ENCODE measurements around the gene THSD8.

Gene THSD8

GRCh38 chr19:12801466-12802266 is at the start of gene THSD8, which contains the start of gene PRDX2:
Gene THSD8 (plus strand): TSS chr19:12802069. CDS start chr19:12802072, 3 bp downstream.
Gene PRDX2 (minus strand): TSS chr19:12801800. CDS start chr19:12801261, 539 bp downstream.
- DNase-seq (ENCODE audit: low read depth in 2 of 2): peak; percentile 67 to 85
- peak within 1 kb of the TSS; percentile 86 to 93 for H3K4me3 ChIP-seq (replicated peaks in 1 of 2; ENCODE audit: low read depth in 2 of 2, low read length in 2 of 2)
- no peak for TF ChIP-seq CTCF (IDR thresholded peaks at IDR 0.05; ENCODE audit: low read depth, low read length)

DNA sequence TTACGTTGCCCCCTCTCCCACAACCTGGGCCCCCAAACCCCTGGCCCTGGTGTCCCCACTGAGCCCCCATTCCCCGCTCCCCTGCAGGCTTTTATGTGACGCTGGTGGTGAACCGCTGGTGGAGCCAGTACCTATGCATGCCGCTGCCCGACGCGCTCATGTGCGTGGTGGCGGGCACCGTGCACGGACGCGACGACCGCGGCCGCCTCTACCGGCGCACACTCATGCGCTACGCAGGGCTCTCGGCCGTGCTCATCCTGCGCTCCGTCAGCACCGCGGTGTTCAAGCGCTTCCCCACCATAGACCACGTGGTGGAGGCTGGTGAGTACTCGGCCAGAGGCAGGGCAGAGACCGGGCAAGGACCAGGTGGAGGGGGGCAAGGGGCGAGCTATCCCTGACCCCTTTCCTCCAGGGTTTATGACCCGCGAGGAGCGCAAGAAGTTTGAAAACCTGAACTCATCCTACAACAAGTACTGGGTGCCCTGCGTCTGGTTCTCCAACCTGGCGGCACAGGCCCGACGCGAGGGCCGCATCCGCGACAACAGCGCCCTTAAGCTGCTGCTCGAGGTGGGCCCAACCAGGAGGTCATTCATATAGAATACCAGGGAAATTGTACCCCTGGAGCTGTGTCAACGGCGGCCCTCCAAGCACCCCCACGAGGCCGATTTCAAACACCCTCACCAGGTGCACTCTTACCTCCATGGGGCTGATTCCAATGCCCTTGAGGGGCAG is 47.2 kb upstream of the THSD8 start:
- TF ChIP-seq CTCF (IDR thresholded peaks at IDR 0.05; ENCODE audit: low read depth, low read length): no peak
- no peak overlapping the region for H3K4me3 ChIP-seq (replicated peaks in 1 of 2; ENCODE audit: low read depth in 2 of 2, low read length in 2 of 2)
- DNase-seq (ENCODE audit: low read depth in 2 of 2): no peak

DNA sequence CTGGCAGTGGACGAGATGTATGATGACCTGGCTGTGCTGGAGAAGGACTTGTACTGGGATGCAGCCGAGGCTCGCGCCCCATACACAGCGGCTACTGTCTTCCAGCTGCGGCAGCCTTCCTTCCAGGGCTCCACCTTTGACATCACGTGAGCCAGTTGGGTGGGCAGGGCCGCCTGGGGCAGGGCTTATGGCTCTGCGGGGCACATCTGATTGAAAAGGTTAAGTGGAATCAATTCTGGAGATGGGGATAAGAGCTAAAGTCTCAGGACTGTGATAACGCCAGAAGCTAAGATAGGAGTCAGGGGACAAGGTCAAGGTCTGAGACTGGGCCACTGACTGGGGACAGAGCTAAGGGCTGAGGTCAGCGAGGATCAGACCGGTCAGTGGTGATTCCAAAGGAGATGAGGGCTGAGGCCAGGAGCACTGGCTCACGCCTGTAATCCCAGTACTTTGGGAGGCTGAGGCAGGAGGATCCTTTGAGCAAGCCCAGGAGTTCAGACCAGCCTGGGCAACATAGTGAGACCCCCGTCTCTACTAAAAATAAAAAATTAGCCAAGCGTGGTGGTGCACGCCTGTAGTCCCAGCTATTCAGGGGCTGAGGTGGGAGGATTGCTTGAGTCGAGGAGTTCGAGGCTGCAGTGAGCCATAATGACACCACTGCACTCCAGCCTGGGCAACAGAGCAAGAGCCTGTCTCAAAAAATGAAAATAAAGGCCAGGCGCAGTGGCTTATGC is 45.6 kb upstream of the THSD8 start:
- H3K4me3 ChIP-seq (replicated peaks in 1 of 2; ENCODE audit: low read depth in 2 of 2, low read length in 2 of 2): no peak overlapping the region
- DNase-seq (ENCODE audit: low read depth in 2 of 2): no peak
- no peak for TF ChIP-seq CTCF (IDR thresholded peaks at IDR 0.05; ENCODE audit: low read depth, low read length)

DNA sequence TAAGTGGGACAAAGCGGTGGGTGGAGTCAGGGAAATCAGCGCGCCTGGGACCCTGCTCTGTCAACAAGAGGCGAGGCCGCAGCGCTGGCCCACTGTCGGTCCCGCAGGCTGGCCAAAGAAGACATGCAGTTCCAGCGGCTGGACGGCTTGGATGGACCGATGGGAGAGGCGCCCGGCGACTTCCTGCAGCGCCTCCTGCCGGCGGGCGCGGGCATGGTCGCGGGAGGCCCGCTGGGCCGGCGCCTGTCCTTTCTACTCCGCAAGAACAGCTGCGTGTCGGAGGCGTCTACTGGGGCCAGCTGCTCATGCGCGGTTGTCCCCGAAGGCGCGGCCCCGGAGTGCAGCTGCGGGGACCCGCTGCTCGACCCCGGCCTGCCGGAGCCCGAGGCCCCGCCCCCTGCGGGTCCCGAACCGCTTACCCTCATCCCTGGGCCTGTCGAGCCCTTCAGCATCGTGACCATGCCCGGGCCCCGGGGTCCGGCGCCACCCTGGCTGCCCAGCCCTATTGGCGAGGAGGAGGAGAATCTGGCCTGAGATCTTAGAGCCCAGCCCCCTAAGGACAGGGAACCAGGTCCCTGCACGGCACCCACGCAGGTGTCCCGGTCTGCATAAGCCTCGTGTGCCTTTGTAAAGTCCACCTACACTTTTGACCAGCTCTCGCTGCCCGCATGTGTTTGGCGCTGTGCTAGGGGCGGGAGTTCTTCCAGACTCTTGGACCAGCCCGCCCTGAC is 44.2 kb upstream of the THSD8 start:
- TF ChIP-seq CTCF (IDR thresholded peaks at IDR 0.05; ENCODE audit: low read depth, low read length): peak; percentile 71
- peak overlapping the region; percentile 32 to 47 for H3K4me3 ChIP-seq (replicated peaks in 1 of 2; ENCODE audit: low read depth in 2 of 2, low read length in 2 of 2)
- peak; percentile 80 to 83 for DNase-seq (ENCODE audit: low read depth in 2 of 2)

GRCh38 chr19:12759686-12760085 is 42.2 kb upstream of the THSD8 start:
- no peak overlapping the region for H3K4me3 ChIP-seq (replicated peaks in 1 of 2; ENCODE audit: low read depth in 2 of 2, low read length in 2 of 2)
- no peak for DNase-seq (ENCODE audit: low read depth in 2 of 2)
- no peak for TF ChIP-seq CTCF (IDR thresholded peaks at IDR 0.05; ENCODE audit: low read depth, low read length)

DNA sequence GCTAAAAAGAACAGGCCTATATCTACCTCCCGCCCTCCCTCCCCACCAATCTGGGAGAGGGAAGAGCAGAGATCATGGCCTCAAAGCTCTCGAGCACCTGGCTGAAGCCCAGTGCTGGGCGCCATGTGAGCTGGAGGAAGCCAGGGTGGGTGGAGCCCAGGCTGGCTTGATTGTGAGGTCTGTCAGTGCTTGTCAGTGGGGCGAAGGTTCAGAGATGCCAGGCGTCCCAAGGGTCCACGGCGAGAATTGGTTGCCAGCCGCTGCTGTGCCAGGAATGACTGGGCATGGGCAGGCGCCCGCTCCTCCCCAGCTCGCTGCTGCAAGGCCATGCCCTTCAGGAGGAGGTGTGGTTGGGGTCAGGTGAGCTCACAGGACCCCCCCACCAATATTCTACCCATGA is 38.8 kb upstream of the THSD8 start:
- no peak for TF ChIP-seq CTCF (IDR thresholded peaks at IDR 0.05; ENCODE audit: low read depth, low read length)
- H3K4me3 ChIP-seq (replicated peaks in 1 of 2; ENCODE audit: low read depth in 2 of 2, low read length in 2 of 2): no peak overlapping the region
- DNase-seq (ENCODE audit: low read depth in 2 of 2): no peak
